HT1080 (cell line): ENCODE results near the gene BRF1. TPM values are rescaled to one million over a fixed set of nuclear protein-coding genes. Genes with fewer than 3 reads are reported as not detected.

Source experiments
- DNase-seq: peaks from one replicate; pipeline ENCODE4 v3.0.0-alpha.2; 2015; ENCODE audit warnings: low read depth
- total RNA-seq: library from RNA; depleted of rRNA; stranded (reverse); fragments of >200 nt; shearing (Covaris generic); gene quantifications from 2 replicates; pipeline ENCODE4 v1.2.3, GENCODE V29; 2014

The BRF1 gene
- total RNA-seq, 1 experiment from 2014 or later: 25.6 TPM

DNA sequence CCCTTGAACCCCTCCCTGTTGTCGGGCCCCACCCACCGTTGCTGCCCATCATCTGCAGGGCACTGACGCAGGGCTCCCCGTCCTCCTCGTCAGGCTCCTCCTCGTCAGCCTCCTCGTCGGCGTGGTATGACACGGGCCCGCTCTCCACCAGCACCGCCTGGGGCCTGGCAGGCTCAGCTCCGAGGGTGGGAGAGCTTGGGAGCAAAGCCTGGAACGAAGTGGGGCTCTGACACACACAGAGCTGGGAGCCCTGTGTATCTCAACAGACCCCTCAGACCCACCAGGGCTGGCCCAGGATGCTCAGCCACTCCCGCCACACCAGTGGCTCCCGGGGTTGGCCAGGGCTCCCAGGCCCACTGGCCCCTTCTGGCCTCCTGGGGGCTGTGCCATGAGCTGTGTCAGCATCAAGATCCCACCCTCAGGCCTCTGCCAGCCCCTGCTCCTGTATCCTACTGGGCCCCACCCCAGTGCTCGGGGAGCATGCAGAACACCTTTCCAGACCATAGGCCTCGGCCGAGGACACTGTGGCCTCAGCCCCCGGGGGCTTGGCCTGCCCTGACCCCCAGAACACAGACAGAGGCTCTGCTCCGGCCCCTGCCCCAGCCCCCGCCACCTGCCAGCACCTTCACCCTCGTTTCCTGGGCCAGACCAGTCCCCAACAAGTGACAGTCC lies 89.6 kb downstream of the BRF1 start:
- DNase-seq: no peak

DNA sequence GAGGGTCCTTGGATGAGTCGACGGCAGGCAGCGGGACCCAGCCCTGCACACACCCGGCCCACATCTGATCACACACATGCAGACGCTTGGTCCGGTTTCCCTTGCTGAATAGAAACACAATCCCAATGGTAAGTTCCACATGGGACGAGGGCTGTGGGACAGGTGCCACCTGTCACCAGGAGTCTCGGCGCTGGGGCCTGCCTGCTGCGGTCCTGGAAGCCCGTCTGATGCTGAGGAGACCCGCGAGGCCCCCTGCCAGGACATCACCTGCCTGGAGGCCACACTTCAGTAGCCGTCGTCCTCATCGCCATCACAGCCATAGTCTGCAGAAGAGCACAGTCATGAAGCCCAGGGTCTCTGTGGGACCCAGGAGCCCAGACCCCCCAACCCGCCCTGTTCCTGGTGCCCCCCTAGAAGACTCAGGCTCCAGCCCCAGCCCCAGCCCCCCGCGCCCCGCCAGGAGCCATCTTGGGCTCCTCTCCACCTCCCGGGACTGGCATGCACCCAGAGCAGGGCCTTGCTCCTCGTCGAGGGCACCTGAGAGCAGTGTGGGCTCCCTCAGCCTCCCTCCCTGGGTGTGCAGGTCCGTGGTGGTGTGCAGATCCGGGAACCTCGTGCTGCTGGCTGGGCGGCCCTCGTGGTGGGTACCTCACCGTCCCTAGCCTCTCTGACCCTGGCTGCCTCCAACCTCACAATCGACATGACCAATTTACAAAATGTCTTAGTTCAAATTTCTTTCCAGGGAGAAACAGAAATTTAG lies 90.4 kb downstream of the BRF1 start:
- DNase-seq: no peak

DNA sequence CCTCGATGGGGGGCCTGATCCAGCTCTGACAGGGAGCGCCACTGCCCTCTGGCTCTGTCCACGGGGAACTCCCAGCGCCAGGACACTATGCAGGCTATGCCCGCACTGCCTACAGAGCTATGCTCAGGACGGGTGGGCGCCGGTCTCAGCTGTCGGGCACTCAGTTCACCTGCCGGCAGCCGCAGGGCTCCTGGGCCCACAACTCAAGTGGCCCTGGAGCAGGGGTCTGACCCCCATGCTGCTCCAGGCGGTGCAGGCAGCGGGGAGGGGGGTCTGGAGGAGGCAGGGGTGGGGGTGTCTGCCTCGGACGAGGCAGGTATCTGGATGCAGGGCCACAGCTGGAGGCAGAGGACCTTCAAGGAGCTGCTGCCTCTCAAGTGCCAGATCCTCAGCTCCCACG lies 91.2 kb downstream of the BRF1 start:
- no peak for DNase-seq

DNA sequence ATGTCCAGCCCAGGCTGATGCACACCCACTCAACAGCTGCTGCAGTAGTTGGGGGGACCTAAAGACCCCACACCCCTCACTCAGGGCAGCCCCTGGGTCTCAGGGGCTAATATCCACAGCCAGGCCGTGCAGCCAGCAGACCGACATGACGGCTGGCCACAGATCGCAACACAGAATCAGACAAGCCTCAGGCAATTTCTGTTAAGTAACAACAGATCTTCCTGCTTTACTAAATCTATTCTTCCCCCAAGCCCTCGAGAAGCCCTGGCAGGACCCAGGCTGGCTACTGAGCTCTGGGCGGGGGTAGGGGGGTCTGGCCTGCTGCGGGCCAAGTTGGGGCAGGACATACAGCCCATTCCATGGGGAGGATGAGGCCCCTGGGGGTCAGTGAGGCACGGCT lies 91.7 kb downstream of the BRF1 start:
- no peak for DNase-seq

DNA sequence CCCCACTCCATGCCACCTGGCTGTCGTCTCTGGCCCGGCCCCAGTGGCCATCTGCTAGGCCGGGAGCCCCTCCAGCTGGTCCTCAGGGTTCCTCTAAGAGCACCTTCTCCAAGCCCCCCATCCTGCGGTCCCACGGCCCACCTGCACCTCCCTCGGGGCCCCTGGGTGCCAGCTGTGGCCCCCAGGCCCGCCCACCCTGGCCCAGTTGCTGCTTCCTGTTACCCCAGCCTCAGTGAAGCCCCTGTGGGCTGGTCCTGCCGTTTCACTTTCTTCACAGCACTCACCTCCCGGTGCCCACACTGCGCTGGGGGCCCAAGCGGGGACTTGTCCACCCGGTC lies 92.1 kb downstream of the BRF1 start:
- no peak for DNase-seq

DNA sequence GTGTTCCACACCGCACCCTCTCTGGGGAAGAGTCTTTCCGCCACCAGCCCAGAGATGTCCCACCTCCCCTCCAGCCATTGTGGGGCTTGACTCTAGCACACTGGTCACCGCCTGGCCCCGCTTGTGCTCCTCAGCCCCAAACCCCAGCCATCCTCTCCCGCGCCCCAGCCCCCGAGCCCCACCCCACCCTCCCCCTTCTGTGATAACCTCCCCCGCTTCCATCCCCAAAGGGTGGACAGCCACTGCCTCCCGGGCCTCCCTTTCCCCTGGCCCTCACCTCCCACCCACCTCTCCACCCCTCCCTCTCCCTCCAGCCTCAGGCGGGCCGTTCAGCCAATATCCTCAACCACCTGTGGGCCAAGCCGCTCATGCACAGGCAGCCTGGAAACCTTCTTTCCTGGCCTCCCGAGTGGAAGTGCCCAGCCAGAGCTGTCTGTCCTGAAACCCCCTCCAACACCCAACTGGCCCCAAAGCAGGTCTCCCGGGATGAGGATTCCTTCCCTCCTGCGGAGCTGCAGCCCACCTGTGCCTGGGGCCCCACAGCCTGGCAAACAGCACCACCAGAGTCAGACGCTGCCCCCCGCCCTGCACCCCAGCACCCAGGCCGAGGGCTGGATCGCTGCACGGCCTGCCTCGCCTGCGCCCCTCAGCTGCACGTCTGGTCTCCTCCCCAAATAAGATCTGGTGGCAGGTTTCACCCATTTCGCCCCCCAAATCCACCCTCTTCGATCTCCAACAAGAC lies 92.6 kb downstream of the BRF1 start:
- DNase-seq: no peak

DNA sequence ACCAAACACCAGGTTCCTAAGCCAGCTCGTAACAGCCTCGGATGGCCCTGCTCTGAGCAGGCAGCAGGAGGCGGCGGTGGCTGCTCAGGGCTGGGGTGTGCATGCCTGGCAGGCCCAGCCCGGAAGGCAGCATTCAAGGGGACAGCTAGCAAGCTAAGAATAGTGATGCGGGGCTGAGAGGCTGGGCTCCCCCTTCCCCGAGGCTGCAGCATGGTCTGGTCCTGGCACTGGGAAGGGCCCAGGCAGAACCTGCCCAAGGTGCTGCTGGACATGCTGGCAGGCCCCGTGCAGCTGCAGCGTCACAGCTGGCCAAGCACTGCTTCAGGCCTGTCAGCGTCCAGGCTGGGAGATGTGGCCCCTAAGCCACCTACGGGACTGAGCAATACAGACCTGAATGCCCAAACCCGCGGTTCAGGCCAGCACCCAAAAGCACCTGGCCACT lies 93.3 kb downstream of the BRF1 start:
- no peak for DNase-seq

DNA sequence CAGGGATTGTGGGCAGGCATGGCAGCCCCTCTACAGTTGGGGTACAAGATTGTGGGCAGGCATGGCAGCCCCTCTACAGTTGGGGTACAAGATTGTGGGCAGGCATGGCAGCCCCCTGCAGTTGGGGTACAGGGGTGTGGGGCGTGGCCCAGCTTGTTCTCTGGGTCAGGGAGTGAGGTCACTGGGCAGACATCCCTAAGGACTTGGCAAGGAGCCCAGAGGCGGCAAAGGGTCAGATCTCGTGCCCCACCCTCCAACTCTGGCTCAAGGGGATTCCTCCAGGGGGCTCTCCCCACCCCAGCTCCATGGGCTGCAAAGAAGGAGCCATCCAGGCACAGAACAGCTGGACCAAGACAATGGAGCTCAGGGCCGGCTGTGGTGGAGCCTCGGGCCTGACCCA lies 93.9 kb downstream of the BRF1 start:
- no peak for DNase-seq

DNA sequence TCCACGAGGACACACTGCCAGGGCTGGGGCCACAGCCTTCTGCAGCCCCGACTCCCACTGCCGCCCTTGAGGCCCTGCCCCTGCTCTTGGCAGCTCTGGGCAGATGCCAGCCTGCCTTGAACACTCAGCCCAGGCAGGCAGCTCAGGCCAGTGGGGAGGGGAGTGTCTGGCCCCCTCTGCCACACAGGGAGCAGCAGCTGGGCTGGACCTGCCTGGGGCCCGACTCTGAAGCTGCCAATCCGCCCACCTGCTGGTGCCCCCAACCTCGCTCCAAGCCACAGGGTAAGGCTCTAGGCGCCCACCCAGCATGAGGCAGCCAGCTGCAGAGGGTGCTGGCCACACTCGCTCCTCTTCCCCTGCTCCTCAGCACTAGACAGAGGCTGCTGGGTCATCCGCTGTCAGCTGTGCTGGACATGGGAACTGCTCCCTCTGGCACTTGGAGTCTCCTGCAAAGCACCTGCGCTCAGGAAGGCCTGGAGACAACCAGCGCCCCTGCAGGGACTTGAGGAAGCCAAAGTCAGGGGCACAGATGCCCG lies 95.1 kb downstream of the BRF1 start:
- peak; percentile 24 for DNase-seq

DNA sequence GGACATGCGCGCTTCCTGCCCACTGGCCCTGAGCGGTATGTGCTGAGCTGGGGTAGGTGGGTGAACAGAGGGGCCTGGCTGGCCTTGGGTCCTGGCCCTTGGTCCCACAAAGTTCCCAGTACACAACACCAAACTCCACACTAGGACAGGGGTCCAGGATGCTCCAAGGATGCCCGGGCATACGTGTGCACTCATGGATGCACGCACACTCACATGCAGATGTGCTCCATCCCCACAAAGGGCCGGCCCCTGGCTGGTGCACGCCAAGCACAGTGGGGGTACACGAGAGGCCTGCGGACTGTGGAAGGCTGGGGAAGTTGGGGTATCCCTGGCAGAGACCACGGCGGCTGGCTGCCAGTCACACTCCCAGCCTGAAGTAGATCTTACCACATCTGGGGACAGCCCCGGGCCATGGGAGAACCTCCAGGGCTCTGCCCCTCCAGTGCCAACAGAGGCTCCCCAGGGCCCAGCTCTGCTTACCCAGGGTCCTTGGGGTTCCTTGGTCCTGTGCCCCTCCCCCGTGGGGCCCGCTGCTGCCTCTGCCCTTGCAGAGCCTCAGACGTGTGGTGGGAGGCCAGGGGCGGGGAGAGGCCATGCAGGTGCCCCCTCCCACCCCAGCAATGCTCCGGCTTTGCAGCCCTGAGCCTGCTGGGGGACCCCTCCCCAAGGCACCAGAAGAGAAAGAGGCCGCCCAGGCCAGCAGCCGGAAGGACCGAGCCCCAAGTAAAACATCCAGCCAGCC lies 95.7 kb downstream of the BRF1 start:
- DNase-seq: no peak

DNA sequence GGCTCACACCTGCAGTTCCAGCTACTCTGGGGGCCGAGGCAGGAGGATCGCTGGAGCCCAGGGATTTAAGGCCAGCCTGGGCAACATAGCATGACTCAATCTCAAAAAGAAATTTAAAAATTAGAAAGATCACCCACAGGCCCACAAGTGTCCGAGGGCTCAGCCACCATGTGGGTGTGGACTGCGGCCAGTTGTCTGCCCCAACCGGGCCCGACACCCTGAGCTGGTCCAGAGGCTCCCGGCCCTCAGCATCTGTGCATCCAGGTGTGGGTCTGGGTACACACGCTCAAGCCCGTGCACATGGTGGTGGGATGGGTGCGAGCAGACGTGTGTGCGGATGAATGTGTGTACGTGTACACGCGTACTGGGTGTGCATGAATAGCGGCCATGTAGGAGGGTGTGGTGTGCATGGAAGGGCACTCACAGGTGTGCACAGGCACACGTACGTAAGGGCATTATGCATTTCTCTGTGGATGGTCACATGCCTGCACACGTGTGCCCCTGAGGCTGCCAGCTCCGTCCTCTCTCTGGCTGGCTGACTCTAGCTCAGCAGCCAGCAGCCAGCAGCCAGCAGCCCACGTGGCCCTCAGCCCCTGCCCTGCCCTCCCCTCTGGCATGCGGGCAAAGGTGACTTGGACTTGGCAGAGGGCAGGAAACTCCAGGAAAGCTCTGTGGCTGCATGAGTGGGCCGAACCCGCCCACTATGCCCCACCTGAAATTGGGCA lies 96.4 kb downstream of the BRF1 start:
- DNase-seq: peak; percentile 15

DNA sequence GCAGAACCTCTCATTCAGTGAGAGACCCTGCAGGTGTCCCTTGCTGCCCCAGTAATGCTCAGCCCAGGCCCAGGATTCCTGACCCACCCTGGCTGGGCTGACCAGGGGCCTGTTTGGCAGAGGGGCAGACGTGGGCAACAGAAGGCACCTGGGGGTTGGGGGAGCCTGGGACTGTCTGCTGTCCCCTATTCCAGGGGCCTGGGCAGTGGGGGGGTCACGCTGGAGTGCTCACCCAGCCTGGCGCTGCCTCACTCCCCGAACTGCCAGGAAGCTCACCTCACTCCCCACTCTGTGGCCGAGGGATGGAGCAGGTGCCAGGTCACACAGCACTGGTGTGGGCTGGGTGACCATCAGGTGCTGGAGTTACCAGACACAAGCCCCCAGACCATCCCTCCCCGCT lies 97.1 kb downstream of the BRF1 start:
- DNase-seq: no peak

DNA sequence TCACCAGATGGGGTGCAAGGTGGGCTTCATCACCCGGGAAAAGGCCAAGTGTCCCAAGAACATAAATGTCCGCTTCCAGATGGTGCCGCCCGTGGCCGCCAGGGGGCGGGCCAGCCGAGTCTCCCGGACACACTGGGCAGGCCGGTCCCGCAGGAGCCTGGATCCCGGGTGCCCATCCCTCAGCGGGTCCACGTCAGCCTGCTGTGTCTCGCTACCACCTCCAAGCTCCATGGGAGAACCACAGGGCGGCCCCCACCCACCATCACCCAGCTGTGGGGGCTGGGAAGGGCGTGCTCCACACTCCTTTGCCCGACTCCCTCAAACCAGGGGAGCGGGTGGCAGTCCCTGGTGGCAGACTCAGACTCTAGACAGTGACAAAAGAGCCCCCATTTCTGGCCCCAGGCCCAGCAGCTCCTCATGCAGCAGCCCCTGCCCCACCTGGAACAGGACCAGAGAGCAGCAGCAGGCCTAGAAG lies 97.7 kb downstream of the BRF1 start:
- peak; percentile 39 for DNase-seq

DNA sequence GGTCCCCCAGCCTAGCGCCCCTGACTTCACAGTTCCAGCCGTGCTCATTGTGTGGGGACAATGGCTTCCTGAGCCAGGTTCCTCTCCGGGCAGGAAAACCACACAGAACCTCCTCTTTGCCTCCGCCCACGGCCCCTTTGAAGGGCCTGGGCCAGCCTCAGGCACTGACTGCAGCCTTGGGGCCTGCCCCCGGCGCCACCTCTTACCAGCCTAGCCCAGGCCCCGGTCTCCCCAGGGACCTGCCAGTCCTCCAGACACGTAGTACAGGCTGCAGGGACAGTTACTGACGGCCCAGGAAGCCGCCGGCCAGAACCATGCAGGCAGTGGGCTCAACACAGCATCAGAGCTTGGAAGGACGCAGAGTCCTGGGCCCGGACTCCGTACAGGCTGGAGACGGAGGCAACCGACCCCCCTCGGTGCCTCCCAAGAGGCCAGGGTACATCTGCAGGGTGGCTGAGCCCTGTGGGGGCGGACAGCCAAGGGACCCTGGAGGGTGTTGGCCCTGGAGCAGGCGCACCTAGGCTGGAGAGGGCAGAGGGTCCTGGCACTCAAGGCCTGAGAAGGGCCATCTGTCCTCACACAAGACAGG lies 98.8 kb downstream of the BRF1 start:
- no peak for DNase-seq

DNA sequence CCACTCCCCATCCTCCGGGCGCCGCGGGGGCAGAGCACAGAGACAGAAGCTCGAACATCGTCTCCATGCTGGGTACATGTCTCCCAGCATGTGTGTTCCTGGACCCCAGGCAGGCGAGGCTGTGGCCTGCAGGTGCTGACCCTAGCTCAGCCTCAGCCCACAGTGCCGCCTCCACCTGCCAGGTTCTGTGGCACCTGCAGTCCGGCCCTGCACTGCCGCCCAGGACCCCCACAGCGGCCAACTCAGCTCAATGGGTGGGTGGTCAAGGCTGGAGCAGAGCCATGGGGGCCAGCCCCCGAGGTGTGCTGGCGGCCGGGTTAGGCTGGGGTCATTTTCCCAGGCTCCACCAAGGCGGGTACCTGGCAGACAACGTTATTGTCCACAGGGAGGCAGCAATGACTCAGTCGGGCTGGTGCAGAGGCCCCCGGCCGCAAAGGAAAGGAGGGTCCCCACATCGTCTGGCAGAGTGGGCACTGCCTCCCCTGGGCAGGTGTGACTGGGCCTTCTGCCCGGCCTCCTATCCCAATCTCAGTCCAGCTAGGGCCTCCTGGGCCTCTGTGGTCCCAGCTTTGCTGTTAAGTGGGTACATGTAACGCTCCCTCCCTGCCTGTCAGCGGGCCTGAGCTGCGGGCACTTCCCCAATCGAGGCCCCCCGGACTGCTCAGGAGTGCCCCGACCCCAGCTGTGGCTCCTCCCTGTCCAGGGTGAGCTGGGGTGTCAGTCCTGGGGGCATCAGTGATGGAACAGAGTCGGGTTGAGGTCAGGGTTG lies 99.5 kb downstream of the BRF1 start:
- DNase-seq: no peak

DNA sequence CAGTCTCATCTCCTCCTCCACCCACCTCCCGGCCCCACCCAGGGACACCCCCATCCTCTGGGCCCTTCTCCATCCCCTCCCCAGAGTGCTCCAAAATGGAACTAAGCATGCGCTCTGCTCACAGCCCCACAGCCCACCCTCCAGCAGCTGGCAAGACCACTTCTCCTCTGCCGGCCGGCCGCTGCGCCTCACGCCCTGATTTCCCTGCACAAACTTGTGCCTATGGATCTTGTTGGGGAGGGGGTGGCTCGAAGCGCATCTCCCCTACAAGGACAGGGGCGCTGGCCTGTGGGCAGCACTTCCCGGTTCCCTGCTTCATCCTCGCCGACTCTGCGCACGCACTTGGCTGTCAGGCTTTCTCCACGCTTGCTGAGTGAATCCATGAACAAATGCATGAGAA lies 100.2 kb downstream of the BRF1 start:
- no peak for DNase-seq

DNA sequence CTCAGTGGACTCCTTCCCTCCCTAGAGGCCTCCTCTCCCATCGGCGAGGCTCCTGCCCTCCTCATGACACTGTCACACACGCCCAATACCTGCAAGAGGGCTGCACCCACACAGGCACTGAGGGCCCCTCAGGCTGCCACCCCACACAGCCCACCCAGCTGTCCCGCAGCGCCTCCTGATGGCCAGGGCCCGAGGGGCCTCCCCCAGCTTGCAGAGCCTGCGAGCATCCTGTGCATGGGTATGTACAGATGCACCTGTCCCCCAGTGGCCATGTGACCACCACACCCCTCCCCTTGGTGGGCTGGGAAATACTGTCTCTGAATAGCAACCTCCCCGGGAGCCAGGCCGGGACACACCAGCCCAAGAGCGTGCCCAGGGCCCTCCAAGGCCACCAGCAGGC lies 100.7 kb downstream of the BRF1 start:
- no peak for DNase-seq

DNA sequence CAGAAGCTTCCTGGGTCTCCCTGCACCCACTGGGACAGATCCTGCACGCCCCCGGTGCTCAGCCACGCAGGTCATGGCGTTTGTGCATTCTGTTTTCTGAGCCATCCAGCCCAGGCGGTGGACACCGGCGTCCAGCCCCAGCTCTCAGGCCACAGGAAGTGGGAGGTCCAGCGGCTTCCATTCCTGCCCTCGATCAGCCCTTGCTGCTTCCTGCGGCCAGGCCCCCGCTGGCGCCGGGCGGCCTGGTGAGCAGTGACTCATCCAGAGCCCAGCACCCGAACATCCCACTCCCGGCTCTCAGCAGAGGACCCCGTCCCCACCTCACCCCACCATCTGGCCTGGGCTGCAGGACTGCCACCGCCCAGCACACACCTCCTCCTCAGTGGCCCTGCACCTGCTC lies 101.7 kb downstream of the BRF1 start:
- DNase-seq: peak; percentile 70

DNA sequence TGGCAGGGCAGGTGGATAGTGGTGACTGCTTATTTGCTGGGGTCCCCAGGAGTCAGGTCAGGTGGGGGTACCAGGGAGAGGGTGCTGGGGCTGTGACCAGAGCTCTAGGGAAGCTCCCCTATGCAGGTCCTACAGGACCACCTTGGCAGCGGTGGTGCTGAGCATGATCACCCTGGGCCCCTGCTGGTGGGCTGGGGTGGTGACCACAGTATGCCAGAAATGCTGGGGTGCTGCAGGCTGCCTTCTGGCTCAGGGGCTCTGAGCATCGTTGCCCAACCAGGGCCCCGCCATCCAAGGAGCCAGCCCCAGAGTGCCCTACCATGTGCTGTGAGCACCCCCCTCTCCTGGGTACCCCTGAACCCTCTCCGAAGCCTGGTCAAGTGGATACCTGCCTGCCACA lies 102.2 kb downstream of the BRF1 start:
- no peak for DNase-seq

DNA sequence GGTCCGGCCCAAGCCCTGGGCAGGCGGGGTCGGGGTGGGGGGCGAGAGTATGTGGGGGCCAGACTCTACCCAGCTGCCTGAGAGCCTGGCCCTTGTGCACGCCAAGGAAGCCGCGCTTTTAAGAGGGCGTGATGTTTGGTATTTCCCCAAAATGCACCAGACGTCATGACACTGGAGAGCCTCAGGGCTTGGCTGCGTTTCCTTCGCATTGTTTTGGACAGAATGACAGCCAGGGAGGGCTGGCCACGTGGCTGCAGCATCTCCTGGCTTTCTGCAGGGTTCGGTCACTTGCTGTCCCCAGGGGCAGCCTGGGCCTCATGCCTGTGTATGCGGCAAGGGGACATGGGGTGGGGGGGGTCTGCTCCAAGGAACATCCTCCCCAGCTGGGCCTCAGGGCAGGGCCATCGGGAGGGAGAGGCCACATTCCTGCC lies 103.6 kb downstream of the BRF1 start:
- DNase-seq: no peak
